Measurements from ENCODE around the gene NFE2. TPM values are rescaled to one million over a fixed set of nuclear protein-coding genes. Genes with fewer than 3 reads are reported as not detected.

NFE2 gene
- total and polyA plus RNA-seq, 2 of the 8 experiments (the other 6 are each of a cell fraction or from before 2014, with no cell fraction given), result 2.0 to 6.1 TPM

DNA sequence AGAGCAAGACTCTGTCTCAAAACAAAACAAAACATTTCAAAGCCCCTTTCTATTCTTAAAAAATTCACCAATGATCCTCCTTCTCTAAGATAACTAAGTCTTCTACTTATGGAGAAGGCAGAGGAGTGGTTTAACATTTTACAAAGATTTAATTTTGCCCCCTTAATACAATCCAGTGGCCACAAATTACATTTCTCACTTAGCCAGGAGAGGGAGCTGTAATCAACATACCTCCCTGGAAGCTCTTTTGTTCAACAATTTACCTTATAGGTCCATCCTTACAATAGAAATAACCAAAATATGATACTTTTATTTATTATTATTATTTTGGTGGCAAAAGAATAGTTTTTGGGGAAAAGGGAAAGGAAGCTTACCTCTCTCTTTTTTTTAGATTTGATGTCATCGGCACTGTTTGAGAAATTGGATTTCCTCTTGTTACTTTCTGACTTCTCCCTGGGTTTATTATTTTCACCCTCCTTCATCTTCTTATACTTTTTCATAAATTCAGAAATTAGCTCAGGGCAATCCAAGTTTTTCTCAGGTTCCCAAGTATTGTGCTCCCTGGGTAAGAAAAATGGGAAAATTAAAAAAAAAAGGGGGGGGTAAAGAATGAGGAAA lies 49.0 kb downstream of the NFE2 start (continued):
- TF ChIP-seq EP300 (IDR thresholded peaks at IDR 0.05; ENCODE audit: borderline replicate concordance in 1 of 2, low read depth in 2 of 2, low read length in 2 of 2), result no peak
- TF ChIP-seq, protein P1, sequence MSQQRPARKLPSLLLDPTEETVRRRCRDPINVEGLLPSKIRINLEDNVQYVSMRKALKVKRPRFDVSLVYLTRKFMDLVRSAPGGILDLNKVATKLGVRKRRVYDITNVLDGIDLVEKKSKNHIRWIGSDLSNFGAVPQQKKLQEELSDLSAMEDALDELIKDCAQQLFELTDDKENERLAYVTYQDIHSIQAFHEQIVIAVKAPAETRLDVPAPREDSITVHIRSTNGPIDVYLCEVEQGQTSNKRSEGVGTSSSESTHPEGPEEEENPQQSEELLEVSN (IDR thresholded peaks at IDR 0.05), result no peak

Measured in H1 (cell line).